Activated naive CD4-positive, alpha-beta T cell treated with anti-CD3 and anti-CD28 coated beads, Interleukin-2, amount 50 U/mL, for 72 hours (primary cell): Measurements from ENCODE around the gene HSF2BP. TPM values are rescaled to one million over a fixed set of nuclear protein-coding genes. Genes with fewer than 3 reads are reported as not detected.
A peak's percentile ranks its signal among the peaks of the same experiment; 100 is the strongest.
"Not testable (repeated sequence)": the region's sequence is repeated elsewhere in the genome, so short reads cannot be mapped to it uniquely, and the experiment has no call there.

ENCODE experiments used
- ATAC-seq, 2 donors: fragments of 150-1000 bp; cut with Tn5 transposase; 2 replicates each; pipeline ENCODE4 v1.10.0; 2021; ENCODE audit warnings: mild to moderate bottlenecking in 2 of 2, moderate library complexity in 2 of 2
- DNase-seq, 2 donors: peaks; one replicate each; pipeline ENCODE4 v3.0.0; 2021 to 2022; ENCODE audit warnings: low spot score in 2 of 2
- H3K27ac Mint-ChIP-seq, 2 donors: one replicate each; pipeline ENCODE4 v1.8.0; 2022; ENCODE audit warnings: mild to moderate bottlenecking in 2 of 2, mixed read lengths in 2 of 2
- H3K36me3 Mint-ChIP-seq, 2 donors: one replicate each; pipeline ENCODE4 v1.8.0; 2022; ENCODE audit warnings: mixed read lengths in 2 of 2
- H3K9me3 Mint-ChIP-seq, 2 donors: one replicate each; pipeline ENCODE4 v1.8.0; 2022; ENCODE audit warnings: mixed read lengths in 2 of 2
- total RNA-seq, 2 donors: library from RNA; stranded (reverse); gene quantifications; one replicate each; pipeline ENCODE4 v1.2.3, GENCODE V29; 2022

Gene HSF2BP
- total RNA-seq, 2 donors from 2014 or later: 0.57 to 0.78 TPM

GRCh38 chr21:43571976-43572375 lies 87.3 kb downstream of the HSF2BP start:
- ATAC-seq (no peak), DNase-seq (no peak)
- Mint-ChIP-seq H3K9me3 (no peaks in the 10 kb centered on the region), H3K36me3 (no peaks in the 10 kb centered on the region), H3K27ac (no peak overlapping the region)

- ATAC-seq, H3K27ac Mint-ChIP-seq, DNase-seq, H3K36me3 Mint-ChIP-seq, H3K9me3 Mint-ChIP-seq: not testable (repeated sequence)
These were observed 89.1 kb downstream of the HSF2BP start for GRCh38 chr21:43570195-43570594.

GRCh38 chr21:43562451-43562850 lies 96.8 kb downstream of the HSF2BP start:
- not testable (repeated sequence) for H3K36me3 Mint-ChIP-seq, DNase-seq, H3K27ac Mint-ChIP-seq, ATAC-seq, H3K9me3 Mint-ChIP-seq

- not testable (repeated sequence) for H3K27ac Mint-ChIP-seq, ATAC-seq, H3K9me3 Mint-ChIP-seq, DNase-seq, H3K36me3 Mint-ChIP-seq
These were observed 118.7 kb downstream of the HSF2BP start for GRCh38 chr21:43540561-43540960.

GRCh38 chr21:43522495-43523131 lies 136.7 kb downstream of the HSF2BP start:
- DNase-seq, ATAC-seq, H3K9me3 Mint-ChIP-seq, H3K27ac Mint-ChIP-seq, H3K36me3 Mint-ChIP-seq: not testable (repeated sequence)

- not testable (repeated sequence) for H3K27ac Mint-ChIP-seq, ATAC-seq, H3K36me3 Mint-ChIP-seq, DNase-seq, H3K9me3 Mint-ChIP-seq
These were observed 141.6 kb downstream of the HSF2BP start for GRCh38 chr21:43517701-43518100.

GRCh38 chr21:43516860-43517627 lies 142.2 kb downstream of the HSF2BP start:
- not testable (repeated sequence) for DNase-seq, H3K27ac Mint-ChIP-seq, ATAC-seq, H3K36me3 Mint-ChIP-seq, H3K9me3 Mint-ChIP-seq

GRCh38 chr21:43516295-43516847 lies 142.9 kb downstream of the HSF2BP start:
- DNase-seq, H3K9me3 Mint-ChIP-seq, ATAC-seq, H3K36me3 Mint-ChIP-seq, H3K27ac Mint-ChIP-seq: not testable (repeated sequence)

- H3K36me3 Mint-ChIP-seq, H3K27ac Mint-ChIP-seq, ATAC-seq, DNase-seq, H3K9me3 Mint-ChIP-seq: not testable (repeated sequence)
These were observed 144.5 kb downstream of the HSF2BP start for GRCh38 chr21:43514834-43515233.

GRCh38 chr21:43513023-43513422 lies 146.3 kb downstream of the HSF2BP start:
- DNase-seq, H3K36me3 Mint-ChIP-seq, H3K9me3 Mint-ChIP-seq, H3K27ac Mint-ChIP-seq, ATAC-seq: not testable (repeated sequence)

GRCh38 chr21:43511209-43511608 lies 148.1 kb downstream of the HSF2BP start:
- not testable (repeated sequence) for ATAC-seq, DNase-seq, H3K9me3 Mint-ChIP-seq, H3K36me3 Mint-ChIP-seq, H3K27ac Mint-ChIP-seq

GRCh38 chr21:43510669-43511068 lies 148.6 kb downstream of the HSF2BP start:
- H3K36me3 Mint-ChIP-seq, DNase-seq, H3K9me3 Mint-ChIP-seq, H3K27ac Mint-ChIP-seq: not testable (repeated sequence)
- peak; percentile 96 to 97 for ATAC-seq

- H3K27ac Mint-ChIP-seq, H3K36me3 Mint-ChIP-seq, H3K9me3 Mint-ChIP-seq, ATAC-seq, DNase-seq: not testable (repeated sequence)
These were observed 155.4 kb downstream of the HSF2BP start for GRCh38 chr21:43503892-43504291.

GRCh38 chr21:43503075-43503750 lies 156.1 kb downstream of the HSF2BP start:
- H3K9me3 Mint-ChIP-seq, H3K36me3 Mint-ChIP-seq, H3K27ac Mint-ChIP-seq, ATAC-seq, DNase-seq: not testable (repeated sequence)

GRCh38 chr21:43502407-43503071 lies 156.7 kb downstream of the HSF2BP start:
- H3K36me3 Mint-ChIP-seq, H3K27ac Mint-ChIP-seq, DNase-seq, H3K9me3 Mint-ChIP-seq, ATAC-seq: not testable (repeated sequence)

- H3K27ac Mint-ChIP-seq, H3K36me3 Mint-ChIP-seq, DNase-seq, H3K9me3 Mint-ChIP-seq, ATAC-seq: not testable (repeated sequence)
These were observed 160.4 kb downstream of the HSF2BP start for GRCh38 chr21:43498924-43499323.
